Measurements from ENCODE around the gene AKR1C4. TPM values are rescaled to one million over a fixed set of nuclear protein-coding genes. Genes with fewer than 3 reads are reported as not detected.
"Not testable (repeated sequence)": the region's sequence is repeated elsewhere in the genome, so short reads cannot be mapped to it uniquely, and the experiment has no call there.

Gene AKR1C4
- not detected for polyA plus RNA-seq (ENCODE audit: insufficient read length in 12 of 12)
- long read RNA-seq, donor 1: 0 reads
- long read RNA-seq, donor 2: 0 reads
- long read RNA-seq, donor 3: 0 reads
- long read RNA-seq, donor 4: 0 reads
- long read RNA-seq, donor 5: 0 reads
- long read RNA-seq, donor 6: 0 reads
- long read RNA-seq, donor 7: 0 reads
- long read RNA-seq, donor 8: 0 reads
- long read RNA-seq, donor 9: 0 reads
- long read RNA-seq, donor 10: 0 reads
- long read RNA-seq, donor 11: 0 reads

- DNase-seq: no peak
These were observed at the start of gene AKR1C4 for GRCh38 chr10:5196702-5197113. TSS of gene AKR1C4 (plus strand) at chr10:5196837. CDS start at chr10:5196868, 31 bp downstream.

GRCh38 chr10:5146920-5147254 lies 49.8 kb upstream of the AKR1C4 start:
- DNase-seq: no peak

GRCh38 chr10:5147255-5147980 lies 49.2 kb upstream of the AKR1C4 start:
- no peak for DNase-seq

GRCh38 chr10:5147981-5148677 lies 48.5 kb upstream of the AKR1C4 start:
- DNase-seq: no peak

GRCh38 chr10:5148678-5149032 lies 48.0 kb upstream of the AKR1C4 start:
- DNase-seq: no peak

- no peak for DNase-seq
These were observed 45.6 kb upstream of the AKR1C4 start for GRCh38 chr10:5151076-5151475.

GRCh38 chr10:5155951-5156350 lies 40.7 kb upstream of the AKR1C4 start:
- no peak for DNase-seq

GRCh38 chr10:5157501-5157900 lies 39.1 kb upstream of the AKR1C4 start:
- no peak for DNase-seq

GRCh38 chr10:5159126-5159525 lies 37.5 kb upstream of the AKR1C4 start:
- no peak for DNase-seq

- no peak for DNase-seq
These were observed 33.1 kb upstream of the AKR1C4 start for GRCh38 chr10:5163487-5163886.

GRCh38 chr10:5165738-5166137 lies 30.9 kb upstream of the AKR1C4 start:
- DNase-seq: no peak

- DNase-seq: no peak
These were observed 27.7 kb upstream of the AKR1C4 start for GRCh38 chr10:5168897-5169420.

- DNase-seq: not testable (repeated sequence)
These were observed 21.1 kb upstream of the AKR1C4 start for GRCh38 chr10:5175581-5175980.

- DNase-seq: not testable (repeated sequence)
These were observed 16.1 kb upstream of the AKR1C4 start for GRCh38 chr10:5180503-5180902.

- no peak for DNase-seq
These were observed 12.7 kb upstream of the AKR1C4 start for GRCh38 chr10:5183923-5184322.

GRCh38 chr10:5184987-5185775 lies 11.5 kb upstream of the AKR1C4 start, which contains the start of gene AKR1C8:
TSS of gene AKR1C8 (minus strand) at chr10:5185150. CDS start at chr10:5185104, 46 bp downstream.
- DNase-seq: no peak

- no peak for DNase-seq
These were observed 8.8 kb upstream of the AKR1C4 start for GRCh38 chr10:5187867-5188266.

- no peak for DNase-seq
These were observed 8.3 kb upstream of the AKR1C4 start for GRCh38 chr10:5188358-5188757.

- no peak for DNase-seq
These were observed 2.2 kb upstream of the AKR1C4 start for GRCh38 chr10:5194431-5194830.

- DNase-seq: no peak
These were observed 786 bp upstream of the AKR1C4 start for GRCh38 chr10:5195727-5196374.

- no peak for DNase-seq
These were observed 1.7 kb downstream of the AKR1C4 start for GRCh38 chr10:5198386-5198785.
